Parathyroid adenoma (tissue), 2 donors: ENCODE results near the gene TSPAN2.
A peak's percentile ranks its signal among the peaks of the same experiment; 100 is the strongest.

ENCODE experiments used
- H2AFZ ChIP-seq: fragments of 300-600 bp; sonication (generic); one replicate; pipeline ENCODE4 v1.7.0; 2017; ENCODE audit warnings: antibody characterized with exemption, mild to moderate bottlenecking
- H3K27ac ChIP-seq: fragments of 300-600 bp; sonication (generic); one replicate; pipeline ENCODE4 v1.7.0; 2017
- H3K27me3 ChIP-seq: fragments of 300-600 bp; sonication (generic); one replicate; pipeline ENCODE4 v1.7.0; 2017; ENCODE audit warnings: low read length; ENCODE audit not compliant: control insufficient read depth, insufficient read depth
- H3K36me3 ChIP-seq: fragments of 300-600 bp; sonication (generic); one replicate; pipeline ENCODE4 v1.7.0; 2017; ENCODE audit warnings: low read length; ENCODE audit not compliant: control insufficient read depth, insufficient read depth
- H3K4me1 ChIP-seq: fragments of 300-600 bp; sonication (generic); one replicate; pipeline ENCODE4 v1.7.0; 2017; ENCODE audit warnings: control low read depth
- H3K4me2 ChIP-seq: fragments of 300-600 bp; sonication (generic); one replicate; pipeline ENCODE4 v1.7.0; 2017; ENCODE audit warnings: low read length
- H3K4me3 ChIP-seq: fragments of 300-600 bp; sonication (generic); one replicate; pipeline ENCODE4 v1.7.0; 2017; ENCODE audit warnings: low read depth, low read length
- H3K79me2 ChIP-seq: fragments of 300-600 bp; sonication (generic); one replicate; pipeline ENCODE4 v1.7.0; 2017; ENCODE audit warnings: control low read depth
- H3K9ac ChIP-seq: fragments of 300-600 bp; sonication (generic); one replicate; pipeline ENCODE4 v1.7.0; 2017; ENCODE audit warnings: mild to moderate bottlenecking
- H3K9me3 ChIP-seq: fragments of 300-600 bp; sonication (generic); one replicate; pipeline ENCODE4 v1.7.0; 2017; ENCODE audit warnings: low read length; ENCODE audit not compliant: control insufficient read depth
- TF ChIP-seq, protein P1 (sequence below): fragments of 300-600 bp; sonication (generic); IDR thresholded peaks from one replicate; pipeline ENCODE4 v1.7.0; 2017; ENCODE audit warnings: antibody characterized with exemption, mild to moderate bottlenecking
- donor health status: primary hyperparathyroidism.

TSPAN2 gene

DNA sequence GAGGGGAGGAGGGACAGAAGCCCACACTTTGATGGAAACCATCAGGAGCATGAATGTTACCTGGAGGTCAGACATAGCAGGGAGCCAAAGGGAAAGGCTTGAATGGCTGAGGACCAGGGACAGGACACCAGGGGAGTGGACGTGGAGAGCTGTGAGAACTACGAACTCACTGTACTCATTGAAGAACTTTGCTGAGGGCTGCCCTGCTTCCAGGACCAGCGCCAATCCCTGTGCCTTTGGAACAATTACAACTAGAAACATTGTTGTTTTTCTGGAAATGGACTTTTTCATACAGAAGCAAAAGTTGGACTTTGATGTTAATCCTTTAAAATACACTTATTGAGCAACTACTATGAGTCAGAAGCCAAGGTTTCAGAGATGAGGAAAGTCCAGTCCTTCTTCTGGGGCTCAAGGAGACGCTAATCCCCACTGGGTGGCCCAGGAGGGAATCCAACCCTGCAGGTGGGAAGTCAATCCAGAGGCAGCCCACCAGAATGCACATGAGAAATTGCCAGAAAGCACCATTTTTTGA, 12.9 kb downstream of the TSPAN2 start:
- Histone ChIP-seq H3K9me3 (no peaks in the 10 kb centered on the region), H2AFZ (no peak overlapping the region), H3K79me2 (no peaks in the 10 kb centered on the region), H3K27ac (no peak overlapping the region), H3K9ac (no peak overlapping the region), H3K4me1 (peaks cover 5% of the 10 kb centered on the region), H3K36me3 (no peaks in the 10 kb centered on the region), H3K27me3 (no peaks in the 10 kb centered on the region), H3K4me2 (no peak overlapping the region), H3K4me3 (no peak overlapping the region)
- TF ChIP-seq, protein P1, sequence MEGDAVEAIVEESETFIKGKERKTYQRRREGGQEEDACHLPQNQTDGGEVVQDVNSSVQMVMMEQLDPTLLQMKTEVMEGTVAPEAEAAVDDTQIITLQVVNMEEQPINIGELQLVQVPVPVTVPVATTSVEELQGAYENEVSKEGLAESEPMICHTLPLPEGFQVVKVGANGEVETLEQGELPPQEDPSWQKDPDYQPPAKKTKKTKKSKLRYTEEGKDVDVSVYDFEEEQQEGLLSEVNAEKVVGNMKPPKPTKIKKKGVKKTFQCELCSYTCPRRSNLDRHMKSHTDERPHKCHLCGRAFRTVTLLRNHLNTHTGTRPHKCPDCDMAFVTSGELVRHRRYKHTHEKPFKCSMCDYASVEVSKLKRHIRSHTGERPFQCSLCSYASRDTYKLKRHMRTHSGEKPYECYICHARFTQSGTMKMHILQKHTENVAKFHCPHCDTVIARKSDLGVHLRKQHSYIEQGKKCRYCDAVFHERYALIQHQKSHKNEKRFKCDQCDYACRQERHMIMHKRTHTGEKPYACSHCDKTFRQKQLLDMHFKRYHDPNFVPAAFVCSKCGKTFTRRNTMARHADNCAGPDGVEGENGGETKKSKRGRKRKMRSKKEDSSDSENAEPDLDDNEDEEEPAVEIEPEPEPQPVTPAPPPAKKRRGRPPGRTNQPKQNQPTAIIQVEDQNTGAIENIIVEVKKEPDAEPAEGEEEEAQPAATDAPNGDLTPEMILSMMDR, result no peak

DNA sequence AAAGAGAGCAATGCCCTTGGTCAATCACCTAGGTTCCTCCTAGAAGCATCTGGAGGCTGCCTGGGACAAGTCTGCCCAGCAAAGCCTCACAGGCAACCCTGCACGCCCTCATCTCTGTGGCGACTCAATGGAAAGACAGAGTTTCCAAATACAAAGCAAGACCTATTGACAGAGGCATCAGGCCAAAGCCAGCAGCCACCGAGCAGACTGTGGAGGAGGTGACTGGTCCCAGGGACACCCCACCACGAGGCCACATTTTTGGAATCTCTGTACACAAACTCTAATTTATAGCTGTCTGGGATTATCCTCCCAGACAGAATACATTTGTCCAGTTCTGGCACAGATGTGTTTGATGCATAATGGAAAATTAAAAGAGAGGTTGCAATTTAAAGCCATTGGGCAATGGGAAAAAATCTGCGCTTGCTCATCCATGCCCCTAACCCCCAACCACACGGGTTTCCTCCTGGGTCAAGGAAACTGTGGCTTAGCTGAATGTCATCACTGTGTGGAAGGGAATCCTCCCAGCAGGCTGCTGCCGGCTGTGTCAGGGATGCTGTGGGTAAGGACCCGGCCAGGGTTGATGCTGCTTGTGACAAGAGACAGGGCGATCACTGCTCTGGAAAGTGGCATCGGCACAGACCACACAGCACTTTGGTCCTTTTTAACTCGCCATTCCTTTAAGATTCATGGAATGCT, 14.3 kb downstream of the TSPAN2 start:
- no peak overlapping the region for H3K9ac ChIP-seq
- H3K36me3 ChIP-seq, result no peaks in the 10 kb centered on the region
- H3K27me3 ChIP-seq, result no peaks in the 10 kb centered on the region
- peak overlapping the region; percentile 84 for H3K27ac ChIP-seq
- no peaks in the 10 kb centered on the region for H3K79me2 ChIP-seq
- H3K4me1 ChIP-seq, result peaks cover 5% of the 10 kb centered on the region
- H2AFZ ChIP-seq, result no peak overlapping the region
- TF ChIP-seq, protein P1, result no peak
- H3K9me3 ChIP-seq, result no peaks in the 10 kb centered on the region
- no peak overlapping the region for H3K4me2 ChIP-seq
- H3K4me3 ChIP-seq, result no peak overlapping the region

DNA sequence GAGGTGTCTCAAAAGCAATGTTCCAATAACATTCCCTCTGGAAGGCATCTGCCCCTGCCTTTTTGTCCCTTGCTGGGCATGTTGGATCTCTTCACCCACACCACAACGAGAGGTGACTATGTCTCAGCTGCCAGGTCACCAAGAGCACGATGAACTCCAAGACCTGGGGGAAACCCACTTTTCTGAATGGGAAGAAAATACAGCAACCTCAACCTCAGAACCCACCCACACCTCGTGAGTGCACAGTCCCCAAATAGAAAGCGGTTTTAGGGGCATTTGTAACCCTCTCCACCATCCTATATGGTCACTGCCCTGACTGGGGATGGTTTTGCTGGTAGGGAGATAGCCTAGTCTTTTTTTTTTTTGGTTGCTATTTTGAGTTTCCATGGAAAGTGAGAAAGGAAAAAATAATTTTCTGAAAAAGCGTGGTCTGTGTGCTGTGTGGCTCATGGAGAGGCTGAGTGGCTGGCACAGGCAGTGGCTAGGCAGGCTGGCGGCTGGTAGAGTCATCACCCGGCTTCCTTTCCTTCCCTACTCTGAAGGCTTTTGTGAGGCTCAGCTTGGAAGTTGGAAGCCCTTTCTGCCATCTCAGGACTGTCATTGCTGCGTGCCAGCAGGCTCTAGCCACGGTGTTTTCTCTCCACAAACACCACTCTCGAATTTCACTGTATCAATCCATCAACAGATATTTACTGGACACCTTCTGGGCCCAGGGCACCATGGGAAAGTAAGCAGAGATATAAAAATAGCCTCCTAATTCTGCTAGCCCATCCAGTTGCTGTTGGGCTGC, 15.8 kb downstream of the TSPAN2 start:
- H2AFZ ChIP-seq, result peak overlapping the region; percentile 69
- H3K27ac ChIP-seq, result peak overlapping the region; percentile 84
- H3K79me2 ChIP-seq, result no peaks in the 10 kb centered on the region
- no peak overlapping the region for H3K9ac ChIP-seq
- peaks cover 5% of the 10 kb centered on the region for H3K4me1 ChIP-seq
- peak overlapping the region; percentile 12 for H3K4me3 ChIP-seq
- no peaks in the 10 kb centered on the region for H3K27me3 ChIP-seq
- no peaks in the 10 kb centered on the region for H3K9me3 ChIP-seq
- peak overlapping the region; percentile 54 for H3K4me2 ChIP-seq
- H3K36me3 ChIP-seq, result no peaks in the 10 kb centered on the region
- TF ChIP-seq, protein P1, result no peak

DNA sequence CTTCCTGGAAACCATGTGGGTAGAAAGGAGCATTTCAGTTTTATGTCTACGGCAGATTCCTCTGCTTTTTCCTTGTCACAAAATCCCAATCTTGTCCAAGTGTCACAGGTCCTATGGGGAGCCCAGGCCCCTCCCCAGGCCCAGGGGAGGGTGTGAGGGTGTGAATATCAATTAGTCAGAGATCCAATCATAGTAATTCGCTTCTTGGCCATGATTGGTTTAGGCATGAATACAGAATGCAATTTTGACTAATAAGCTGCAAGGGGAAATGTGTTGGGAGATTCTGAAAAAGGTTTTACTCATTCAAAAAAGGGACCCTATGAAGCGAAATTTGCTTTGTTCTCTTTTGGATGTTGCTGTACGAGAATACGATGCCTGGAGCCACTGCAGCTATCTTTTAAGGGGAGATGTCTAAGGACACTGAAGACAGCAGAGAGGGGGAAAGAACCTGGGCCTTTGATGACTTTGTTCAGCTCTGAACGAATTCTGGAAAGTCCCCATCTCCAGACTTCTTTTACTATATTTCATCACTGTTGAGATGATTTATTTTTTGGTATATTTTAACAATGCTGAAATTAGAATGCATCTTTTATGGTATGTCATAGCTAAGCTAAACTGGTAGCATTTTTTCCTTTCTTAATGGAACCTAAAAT, 18.2 kb downstream of the TSPAN2 start:
- H3K27me3 ChIP-seq, result no peaks in the 10 kb centered on the region
- no peaks in the 10 kb centered on the region for H3K36me3 ChIP-seq
- H3K9me3 ChIP-seq, result no peaks in the 10 kb centered on the region
- H3K27ac ChIP-seq, result no peak overlapping the region
- no peak overlapping the region for H3K9ac ChIP-seq
- H3K79me2 ChIP-seq, result no peaks in the 10 kb centered on the region
- H3K4me2 ChIP-seq, result no peak overlapping the region
- no peak overlapping the region for H3K4me3 ChIP-seq
- TF ChIP-seq, protein P1, result no peak
- peaks cover 5% of the 10 kb centered on the region for H3K4me1 ChIP-seq
- H2AFZ ChIP-seq, result no peak overlapping the region
